Immature natural killer cell (primary cell): ENCODE measurements around the gene DNAH2. TPM values are rescaled to one million over a fixed set of nuclear protein-coding genes. Genes with fewer than 3 reads are reported as not detected.

Source experiments
- DNase-seq, 3 donors: peaks; one replicate each; pipeline ENCODE4 v3.0.0; 2022; ENCODE audit warnings: mixed read lengths in 1 of 3
- H3K27ac Mint-ChIP-seq, 6 donors: one replicate each; pipeline ENCODE4 v1.8.0; 2020; ENCODE audit warnings: mixed read lengths in 6 of 6, mild to moderate bottlenecking in 5 of 6, inconsistent platforms in 4 of 6, moderate library complexity in 3 of 6
- H3K27me3 Mint-ChIP-seq, 3 donors: one replicate each; pipeline ENCODE4 v1.8.0; 2020 to 2021; ENCODE audit warnings: low read depth in 3 of 3, mild to moderate bottlenecking in 3 of 3, mixed read lengths in 3 of 3, moderate library complexity in 3 of 3, inconsistent platforms in 1 of 3
- H3K36me3 Mint-ChIP-seq, 3 donors: one replicate each; pipeline ENCODE4 v1.8.0; 2020; ENCODE audit warnings: mixed read lengths in 3 of 3, inconsistent platforms in 2 of 3, mild to moderate bottlenecking in 2 of 3
- H3K4me1 Mint-ChIP-seq, 2 donors: one replicate each; pipeline ENCODE4 v1.8.0; 2020; ENCODE audit warnings: inconsistent platforms in 2 of 2, mild to moderate bottlenecking in 2 of 2, mixed read lengths in 2 of 2, moderate library complexity in 1 of 2
- H3K4me3 Mint-ChIP-seq, 5 donors: one replicate each; pipeline ENCODE4 v1.8.0; 2020; ENCODE audit warnings: mild to moderate bottlenecking in 5 of 5, mixed read lengths in 5 of 5, inconsistent platforms in 3 of 5, moderate library complexity in 3 of 5
- H3K9me3 Mint-ChIP-seq, 6 donors: one replicate each; pipeline ENCODE4 v1.8.0; 2020; ENCODE audit warnings: mild to moderate bottlenecking in 6 of 6, mixed read lengths in 6 of 6, inconsistent platforms in 4 of 6, moderate library complexity in 3 of 6
- polyA plus RNA-seq, 3 donors: library from polyadenylated mRNA; unstranded; fragments of 300-500 nt; fragmentation: Illumina TruSeq; gene quantifications; one replicate each; pipeline ENCODE4 v1.2.3, GENCODE V29; 2021

Gene DNAH2
- polyA plus RNA-seq, 3 donors from 2014 or later, result 0.26 TPM; not detected in 2

- Mint-ChIP-seq H3K36me3 (peaks cover 6 to 21% (median 7%) of the 10 kb centered on the region in 3 donors), H3K27me3 (no peaks in the 10 kb centered on the region), H3K9me3 (no peaks in the 10 kb centered on the region), H3K27ac (peak overlapping the region in 2 of 6 donors; percentile 5 to 51), H3K4me1 (peaks cover 4 to 19% of the 10 kb centered on the region in 2 donors), H3K4me3 (no peak overlapping the region)
- no peak for DNase-seq
Observed at GRCh38 chr17:7875804-7876370, 158.3 kb downstream of the DNAH2 start.

- no peaks in the 10 kb centered on the region for H3K27me3 Mint-ChIP-seq
- H3K4me1 Mint-ChIP-seq, result peaks cover 1 to 8% of the 10 kb centered on the region in 2 donors
- DNase-seq, result no peak
- H3K36me3 Mint-ChIP-seq, result peaks cover 3 to 15% (median 7%) of the 10 kb centered on the region in 3 donors
- H3K9me3 Mint-ChIP-seq, result no peaks in the 10 kb centered on the region
- H3K4me3 Mint-ChIP-seq, result no peak overlapping the region
- no peak overlapping the region for H3K27ac Mint-ChIP-seq
Observed at GRCh38 chr17:7878234-7878633, 160.7 kb downstream of the DNAH2 start.

GRCh38 chr17:7880076-7880868 is 162.7 kb downstream of the DNAH2 start:
- H3K9me3 Mint-ChIP-seq, result no peaks in the 10 kb centered on the region
- no peak overlapping the region for H3K4me3 Mint-ChIP-seq
- H3K27ac Mint-ChIP-seq, result no peak overlapping the region
- H3K36me3 Mint-ChIP-seq, result peaks cover 0 to 4% (median 0%) of the 10 kb centered on the region in 3 donors
- H3K4me1 Mint-ChIP-seq, result peaks cover 5 to 7% of the 10 kb centered on the region in 2 donors
- peaks cover 5 to 9% (median 7%) of the 10 kb centered on the region in 3 donors for H3K27me3 Mint-ChIP-seq
- DNase-seq, result no peak

DNA sequence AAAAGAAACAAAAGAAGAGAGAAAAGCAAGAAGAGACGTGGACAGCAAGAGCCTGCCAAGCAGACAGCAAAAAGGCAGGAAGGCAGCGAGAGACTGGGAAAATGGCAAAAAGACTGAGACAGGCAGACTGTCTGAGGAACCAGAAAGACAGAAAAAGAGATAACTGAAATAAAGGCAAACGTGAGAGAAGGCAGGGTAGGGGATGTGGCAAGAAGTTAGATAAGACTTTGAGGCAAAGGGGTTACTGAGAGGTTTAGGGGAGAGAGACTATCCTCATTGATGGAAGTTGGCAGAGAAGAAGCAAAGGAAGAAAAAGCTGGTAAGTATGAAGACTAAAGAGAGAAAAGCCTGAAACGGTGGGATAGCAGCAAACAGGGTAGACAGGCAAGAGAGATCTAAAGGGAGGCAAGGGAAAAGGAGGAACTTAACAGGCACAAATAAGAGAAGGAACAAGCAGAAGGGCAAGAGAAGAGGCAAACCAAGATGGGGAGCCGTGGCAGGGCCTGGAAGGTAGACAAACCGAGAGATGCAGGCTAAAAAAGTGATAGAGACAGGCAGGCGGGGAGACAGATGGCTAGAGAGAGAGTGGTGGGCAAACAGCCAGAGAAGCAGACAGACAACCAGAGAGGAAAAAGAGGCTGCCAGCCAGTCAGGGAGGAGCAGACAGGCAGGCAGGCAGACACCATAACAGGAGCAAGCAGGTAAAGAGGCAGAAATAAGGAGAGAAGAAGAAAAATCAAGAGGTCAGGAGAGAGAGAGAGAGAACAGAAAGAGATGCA is 163.9 kb downstream of the DNAH2 start:
- DNase-seq, result no peak
- Mint-ChIP-seq H3K9me3 (peaks cover 0 to 2% (median 0%) of the 10 kb centered on the region in 6 donors), H3K4me1 (peaks cover 5 to 7% of the 10 kb centered on the region in 2 donors), H3K27ac (no peak overlapping the region), H3K36me3 (no peaks in the 10 kb centered on the region), H3K4me3 (no peak overlapping the region), H3K27me3 (peaks cover 5 to 17% (median 9%) of the 10 kb centered on the region in 3 donors)

DNA sequence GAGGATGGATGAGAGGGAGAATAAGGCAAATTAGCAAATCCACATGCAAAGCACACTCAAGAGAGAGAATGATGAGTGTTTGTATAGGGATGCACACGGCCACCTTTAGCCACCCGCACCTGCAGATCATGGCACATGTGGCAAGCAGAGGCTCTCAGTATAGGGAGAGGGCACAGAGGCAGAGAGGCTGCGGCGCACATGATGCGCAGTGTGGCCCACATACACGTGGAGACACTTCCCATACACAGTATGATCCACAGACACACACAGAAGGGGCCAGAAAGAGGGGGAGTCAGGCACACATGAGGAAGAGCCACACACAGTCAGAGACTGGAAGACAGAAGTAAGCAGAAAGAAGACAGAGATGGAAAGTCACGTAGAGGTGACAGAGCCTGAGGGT is 164.5 kb downstream of the DNAH2 start:
- no peak overlapping the region for H3K27ac Mint-ChIP-seq
- H3K36me3 Mint-ChIP-seq, result no peaks in the 10 kb centered on the region
- H3K27me3 Mint-ChIP-seq, result peaks cover 5 to 17% (median 9%) of the 10 kb centered on the region in 3 donors
- no peak overlapping the region for H3K4me3 Mint-ChIP-seq
- peaks cover 0 to 2% (median 0%) of the 10 kb centered on the region in 6 donors for H3K9me3 Mint-ChIP-seq
- DNase-seq, result no peak
- H3K4me1 Mint-ChIP-seq, result peaks cover 5 to 7% of the 10 kb centered on the region in 2 donors

GRCh38 chr17:7882629-7883028 is 165.1 kb downstream of the DNAH2 start:
- no peaks in the 10 kb centered on the region for H3K36me3 Mint-ChIP-seq

More at GRCh38 chr17:7882629-7883028, 165.1 kb downstream of the DNAH2 start:
- peaks cover 5 to 7% of the 10 kb centered on the region in 2 donors for H3K4me1 Mint-ChIP-seq
- H3K27me3 Mint-ChIP-seq, result peaks cover 5 to 17% (median 9%) of the 10 kb centered on the region in 3 donors
- no peak for DNase-seq
- no peak overlapping the region for H3K4me3 Mint-ChIP-seq
- no peak overlapping the region for H3K27ac Mint-ChIP-seq
- peaks cover 0 to 2% (median 0%) of the 10 kb centered on the region in 6 donors for H3K9me3 Mint-ChIP-seq

Other genes starting within 250 kb of the DNAH2 start
- gene ZBTB4, start 238.1 kb upstream of the DNAH2 start, polyA plus RNA-seq, result 10 to 100 TPM in 1 of 3 donors, 1 to 10 TPM in 2; 4.4 to 25.8 (median 8.3) TPM
- not detected for gene SLC35G6, start 236.3 kb upstream of the DNAH2 start, polyA plus RNA-seq
- 10 to 100 TPM; 16.0 to 67.8 (median 25.7) TPM for gene POLR2A, start 233.4 kb upstream of the DNAH2 start, polyA plus RNA-seq
- gene TNFSF12, start 168.7 kb upstream of the DNAH2 start, polyA plus RNA-seq, result 10 to 100 TPM; 32.1 to 69.9 (median 32.7) TPM
- gene TNFSF13, start 159.0 kb upstream of the DNAH2 start, polyA plus RNA-seq, result 1 to 10 TPM; 1.4 to 6.1 (median 5.3) TPM
- gene SENP3, start 155.8 kb upstream of the DNAH2 start, polyA plus RNA-seq, result 10 to 100 TPM; 17.5 to 19.4 (median 19.0) TPM
- gene CD68, start 138.1 kb upstream of the DNAH2 start, polyA plus RNA-seq, result 1 to 10 TPM; 1.9 to 6.5 (median 6.1) TPM
- gene MPDU1, start 133.9 kb upstream of the DNAH2 start, polyA plus RNA-seq, result 10 to 100 TPM; 31.6 to 44.0 (median 41.6) TPM
- not detected for gene SOX15, start 127.7 kb upstream of the DNAH2 start, polyA plus RNA-seq
- gene FXR2, start 102.8 kb upstream of the DNAH2 start, polyA plus RNA-seq, result 10 to 100 TPM in 2 of 3 donors, 1 to 10 TPM in 1; 8.3 to 25.1 (median 10.4) TPM
- 10 to 100 TPM; 33.9 to 39.1 (median 35.4) TPM for gene SAT2, start 89.9 kb upstream of the DNAH2 start, polyA plus RNA-seq
- gene SHBG, start 87.6 kb upstream of the DNAH2 start, polyA plus RNA-seq, result not detected
- not detected for gene ATP1B2, start 66.8 kb upstream of the DNAH2 start, polyA plus RNA-seq
- 10 to 100 TPM; 17.0 to 39.7 (median 18.7) TPM for gene TP53, start 30.3 kb upstream of the DNAH2 start, polyA plus RNA-seq
- 10 to 100 TPM; 18.5 to 24.8 (median 18.7) TPM for gene WRAP53, start 29.3 kb upstream of the DNAH2 start, polyA plus RNA-seq
- gene EFNB3, start 12.5 kb upstream of the DNAH2 start, polyA plus RNA-seq, result not detected
- gene KDM6B, start 116.5 kb downstream of the DNAH2 start, polyA plus RNA-seq, result under 1 TPM in 2 of 3 donors, not detected in 1; 0.03 to 0.40 TPM
- not detected for gene TMEM88, start 137.3 kb downstream of the DNAH2 start, polyA plus RNA-seq
- gene NAA38, start 139.8 kb downstream of the DNAH2 start, polyA plus RNA-seq, result 100 to 1,000 TPM; 131 to 346 (median 177) TPM
- gene CYB5D1, start 140.3 kb downstream of the DNAH2 start, polyA plus RNA-seq, result 1 to 10 TPM in 2 of 3 donors, not detected in 1; 2.9 to 3.7 TPM
- gene CHD3, start 171.0 kb downstream of the DNAH2 start, polyA plus RNA-seq, result 10 to 100 TPM in 1 of 3 donors, 1 to 10 TPM in 1, under 1 TPM in 1; 0.72 to 19.6 (median 3.5) TPM
- gene RNF227, start 198.5 kb downstream of the DNAH2 start, polyA plus RNA-seq, result 1 to 10 TPM; 1.9 to 3.3 (median 2.7) TPM
- under 1 TPM in 2 of 3 donors, not detected in 1; 0.15 to 0.26 TPM for gene KCNAB3, start 212.1 kb downstream of the DNAH2 start, polyA plus RNA-seq
- 100 to 1,000 TPM; 233 to 379 (median 288) TPM for gene TRAPPC1, start 214.2 kb downstream of the DNAH2 start, polyA plus RNA-seq
- gene CNTROB, start 214.5 kb downstream of the DNAH2 start, polyA plus RNA-seq, result 10 to 100 TPM in 1 of 3 donors, 1 to 10 TPM in 2; 1.8 to 14.4 (median 8.3) TPM